ENCODE results near the gene CFAP53.

CFAP53 gene

GRCh38 chr18:50195689-50196088, 70.6 kb downstream of the CFAP53 start:
- peak overlapping the region; percentile 59 for H3K4me2 ChIP-seq (ENCODE audit: low read depth, low read length)
- H3K4me3 ChIP-seq (ENCODE audit: low read length) = peak overlapping the region; percentile 24; the same call in 1 of the 2 replicates

GRCh38 chr18:50194631-50195532, 71.4 kb downstream of the CFAP53 start, which contains the start of gene MYO5B:
MYO5B (minus strand) TSS chr18:50195147; CDS start chr18:50194793, 354 bp downstream.
- Histone ChIP-seq H3F3A (ENCODE audit: insufficient read depth, low read length) (peaks cover 12% of the 10 kb centered on the region), H2AFZ (ENCODE audit: low read length) (peak within 1 kb of the TSS; percentile 61), H3K4me1 (ENCODE audit: low read length) (peaks cover 24% of the 10 kb centered on the region), H3K9ac (ENCODE audit: low read length) (peak within 1 kb of the TSS; percentile 82), H4K20me1 (ENCODE audit: insufficient read depth, low read length) (no peaks in the 10 kb centered on the region), H3K79me2 (ENCODE audit: low read length) (peaks cover 46% of the 10 kb centered on the region), H3K4me2 (ENCODE audit: low read depth, low read length) (peak within 1 kb of the TSS; percentile 80), H3K27ac (ENCODE audit: low read length) (peak within 1 kb of the TSS; percentile 36; the same call in 1 of the 2 replicates), H3K9me2 (replicated peaks; ENCODE audit: insufficient read depth, low read length) (no peaks in the 10 kb centered on the region), H3K9me3 (replicated peaks; ENCODE audit: insufficient read depth, low read length) (no peaks in the 10 kb centered on the region), H3K27me3 (replicated peaks; ENCODE audit: insufficient read depth, low read length) (0 out of 2 replicates have a peak, but pooled peaks cover 5% of the 10 kb centered on the region), H3K36me3 (replicated peaks; ENCODE audit: insufficient read depth, low read length) (no peaks in the 10 kb centered on the region), H3K4me3 (ENCODE audit: low read length) (peak within 1 kb of the TSS; percentile 96)
- TF ChIP-seq EZH2phosphoT487 (IDR thresholded peaks at IDR 0.05; ENCODE audit: low read length) (no peak), CTCF (IDR thresholded peaks at IDR 0.05; ENCODE audit: low read length) (peak; percentile 18), EZH2 (optimal IDR thresholded peaks at IDR 0.05; ENCODE audit: low read depth, low read length) (no peak)
- peak; percentile 94 for DNase-seq

More at GRCh38 chr18:50195689-50196088, 70.6 kb downstream of the CFAP53 start:
- H3K9me3 ChIP-seq (replicated peaks; ENCODE audit: insufficient read depth, low read length) = no peaks in the 10 kb centered on the region
- no peak for DNase-seq
- peaks cover 38% of the 10 kb centered on the region for H3K79me2 ChIP-seq (ENCODE audit: low read length)
- 0 out of 2 replicates have a peak, but pooled peaks cover 4% of the 10 kb centered on the region for H3F3A ChIP-seq (ENCODE audit: insufficient read depth, low read length)
- peaks cover 16% of the 10 kb centered on the region for H3K4me1 ChIP-seq (ENCODE audit: low read length)
- H2AFZ ChIP-seq (ENCODE audit: low read length) = peak overlapping the region; percentile 28; the same call in 1 of the 2 replicates
- no peaks in the 10 kb centered on the region for H4K20me1 ChIP-seq (ENCODE audit: insufficient read depth, low read length)
- no peak overlapping the region for H3K27ac ChIP-seq (ENCODE audit: low read length)
- H3K9me2 ChIP-seq (replicated peaks; ENCODE audit: insufficient read depth, low read length) = no peaks in the 10 kb centered on the region
- TF ChIP-seq CTCF (IDR thresholded peaks at IDR 0.05; ENCODE audit: low read length) = no peak
- no peak for TF ChIP-seq EZH2phosphoT487 (IDR thresholded peaks at IDR 0.05; ENCODE audit: low read length)
- no peak for TF ChIP-seq EZH2 (optimal IDR thresholded peaks at IDR 0.05; ENCODE audit: low read depth, low read length)
- H3K9ac ChIP-seq (ENCODE audit: low read length) = no peak overlapping the region
- H3K27me3 ChIP-seq (replicated peaks; ENCODE audit: insufficient read depth, low read length) = 0 out of 2 replicates have a peak, but pooled peaks cover 5% of the 10 kb centered on the region
- H3K36me3 ChIP-seq (replicated peaks; ENCODE audit: insufficient read depth, low read length) = no peaks in the 10 kb centered on the region

- peaks cover 20% of the 10 kb centered on the region for H3F3A ChIP-seq (ENCODE audit: insufficient read depth, low read length)
- peak overlapping the region; percentile 80 for H3K4me2 ChIP-seq (ENCODE audit: low read depth, low read length)
- no peaks in the 10 kb centered on the region for H3K9me3 ChIP-seq (replicated peaks; ENCODE audit: insufficient read depth, low read length)
- peak overlapping the region; percentile 96 for H3K4me3 ChIP-seq (ENCODE audit: low read length)
- H3K27me3 ChIP-seq (replicated peaks; ENCODE audit: insufficient read depth, low read length) = 0 out of 2 replicates have a peak, but pooled peaks cover 5% of the 10 kb centered on the region
- no peaks in the 10 kb centered on the region for H4K20me1 ChIP-seq (ENCODE audit: insufficient read depth, low read length)
- TF ChIP-seq EZH2 (optimal IDR thresholded peaks at IDR 0.05; ENCODE audit: low read depth, low read length) = no peak
- no peak for TF ChIP-seq EZH2phosphoT487 (IDR thresholded peaks at IDR 0.05; ENCODE audit: low read length)
- TF ChIP-seq CTCF (IDR thresholded peaks at IDR 0.05; ENCODE audit: low read length) = no peak
- H3K4me1 ChIP-seq (ENCODE audit: low read length) = peaks cover 33% of the 10 kb centered on the region
- H3K9me2 ChIP-seq (replicated peaks; ENCODE audit: insufficient read depth, low read length) = no peaks in the 10 kb centered on the region
- H3K36me3 ChIP-seq (replicated peaks; ENCODE audit: insufficient read depth, low read length) = no peaks in the 10 kb centered on the region
- peak overlapping the region; percentile 36; the same call in 1 of the 2 replicates for H3K27ac ChIP-seq (ENCODE audit: low read length)
- H3K79me2 ChIP-seq (ENCODE audit: low read length) = peaks cover 48% of the 10 kb centered on the region
- DNase-seq = peak; percentile 42
- peak overlapping the region; percentile 61 for H2AFZ ChIP-seq (ENCODE audit: low read length)
- peak overlapping the region; percentile 82 for H3K9ac ChIP-seq (ENCODE audit: low read length)
Observed at GRCh38 chr18:50193796-50194630, 72.3 kb downstream of the CFAP53 start.
